Measurements from ENCODE around the gene CACNA1C.

Gene CACNA1C

DNA sequence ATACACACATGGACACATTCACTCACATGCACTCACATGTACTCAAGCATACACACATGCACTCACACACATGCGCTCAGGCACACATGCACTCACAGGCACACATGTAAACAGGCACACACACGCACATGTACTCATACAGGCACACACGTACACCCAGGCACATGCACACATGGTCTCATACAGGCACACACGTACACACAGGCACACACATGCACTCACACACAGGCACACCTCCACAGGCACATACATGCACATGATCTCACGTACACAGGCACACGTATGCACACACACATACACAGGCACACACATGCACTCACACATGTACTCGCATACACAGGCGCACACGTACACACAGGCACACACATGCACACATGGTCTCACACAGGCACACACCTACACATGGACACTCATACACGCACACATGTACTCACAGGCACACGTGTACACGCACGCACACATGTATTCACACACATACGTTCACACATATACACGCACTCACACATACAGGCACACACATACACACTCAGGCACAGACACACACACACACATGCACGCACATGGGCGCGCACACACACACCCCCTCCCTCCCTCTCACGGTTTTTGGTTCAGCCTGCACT is 138.9 kb downstream of the CACNA1C start:
- H3K4me1 ChIP-seq (ENCODE audit: control insufficient read depth, insufficient read depth, low read length): peaks cover 9% of the 10 kb centered on the region
- 79% methylated on average over 19 of the region's 19 CpGs for WGBS, 2 experiments

DNA sequence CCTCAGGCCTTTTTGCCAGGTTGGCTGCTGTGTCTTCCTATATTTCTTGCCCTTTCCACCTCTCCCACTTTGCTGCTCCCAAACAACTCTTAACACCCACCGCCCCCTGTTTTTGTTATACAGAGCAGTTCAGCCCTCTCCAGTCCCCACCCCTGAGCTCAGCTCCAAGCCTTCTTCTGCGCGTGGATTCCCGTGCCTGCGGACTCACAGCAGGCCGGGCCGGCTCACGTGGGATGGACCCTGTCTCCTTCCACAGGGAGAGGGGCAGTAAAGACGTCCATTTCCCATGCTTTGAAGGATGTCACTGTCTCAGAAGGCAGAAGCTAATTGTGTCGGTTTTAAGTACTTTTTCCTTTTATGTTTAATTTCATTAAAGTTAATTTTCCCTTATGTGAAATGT is 139.4 kb downstream of the CACNA1C start:
- WGBS, 2 experiments: 67 to 72% methylated on average over 9 to 10 of the region's 10 CpGs
- Histone ChIP-seq H3K27ac (ENCODE audit: insufficient read depth, low read depth, low read length, poor library complexity, severe bottlenecking) (no peak overlapping the region), H3K4me1 (ENCODE audit: control insufficient read depth, insufficient read depth, low read length) (peaks cover 9% of the 10 kb centered on the region), H3K27me3 (ENCODE audit: control insufficient read depth, insufficient read depth, low read length, poor library complexity, severe bottlenecking) (no peaks in the 10 kb centered on the region), H3K36me3 (ENCODE audit: control insufficient read depth, insufficient read depth, low read length) (no peaks in the 10 kb centered on the region), H3K9me3 (ENCODE audit: control insufficient read depth, low read length) (no peaks in the 10 kb centered on the region), H3K4me3 (ENCODE audit: insufficient read depth, low read depth, low read length) (no peak overlapping the region)

More for the DNA sequence above, 138.9 kb downstream of the CACNA1C start:
- no peaks in the 10 kb centered on the region for H3K36me3 ChIP-seq (ENCODE audit: control insufficient read depth, insufficient read depth, low read length)
- no peaks in the 10 kb centered on the region for H3K27me3 ChIP-seq (ENCODE audit: control insufficient read depth, insufficient read depth, low read length, poor library complexity, severe bottlenecking)
- no peak overlapping the region for H3K27ac ChIP-seq (ENCODE audit: insufficient read depth, low read depth, low read length, poor library complexity, severe bottlenecking)
- no peaks in the 10 kb centered on the region for H3K9me3 ChIP-seq (ENCODE audit: control insufficient read depth, low read length)
- no peak overlapping the region for H3K4me3 ChIP-seq (ENCODE audit: insufficient read depth, low read depth, low read length)

DNA sequence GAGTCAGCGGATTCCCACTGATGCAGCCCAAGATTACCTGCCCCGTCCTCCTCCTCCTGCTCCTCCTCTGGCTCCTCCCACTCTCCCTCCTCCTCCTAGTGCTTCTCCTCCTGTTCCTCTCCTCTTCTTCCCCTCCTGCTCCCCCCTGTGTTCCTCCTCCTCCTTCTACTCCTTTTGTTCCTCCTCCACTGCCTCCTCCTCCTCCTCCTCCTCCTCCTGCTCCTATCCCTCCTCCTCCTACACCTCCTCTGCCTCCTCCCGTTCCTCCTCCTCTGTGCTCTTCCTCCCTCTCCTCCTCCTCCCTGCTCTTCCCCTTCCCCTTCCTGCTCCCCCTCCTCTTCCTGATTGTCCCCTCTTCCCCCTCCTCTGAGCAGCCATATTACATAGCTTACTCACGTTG is 141.3 kb downstream of the CACNA1C start:
- 48 to 51% methylated on average over 4 of the region's 4 CpGs for WGBS, 2 experiments
- peaks cover 15% of the 10 kb centered on the region for H3K4me1 ChIP-seq (ENCODE audit: control insufficient read depth, insufficient read depth, low read length)

DNA sequence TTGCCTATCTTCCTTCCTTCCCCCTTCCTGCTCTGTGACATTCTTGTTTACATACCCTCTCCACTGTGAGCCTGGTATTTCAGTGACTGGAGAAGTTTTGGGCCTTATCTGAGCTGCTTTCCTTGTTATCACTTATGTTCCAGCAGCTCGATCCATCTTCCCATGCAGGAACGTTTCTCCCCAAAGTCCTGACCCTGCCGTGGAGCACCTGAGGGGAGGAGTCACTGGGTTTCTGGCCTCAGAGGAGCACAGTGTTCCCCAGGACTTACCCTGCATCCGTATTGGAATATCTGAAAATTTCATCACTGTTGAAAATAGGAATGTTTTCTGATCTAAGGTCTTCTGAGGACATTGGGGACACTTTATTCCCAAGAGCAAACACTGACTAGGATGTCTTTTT is 141.8 kb downstream of the CACNA1C start:
- 80 to 93% methylated on average over 4 of the region's 4 CpGs for WGBS, 2 experiments
- Histone ChIP-seq H3K9me3 (ENCODE audit: control insufficient read depth, low read length) (no peaks in the 10 kb centered on the region), H3K4me1 (ENCODE audit: control insufficient read depth, insufficient read depth, low read length) (peaks cover 15% of the 10 kb centered on the region), H3K36me3 (ENCODE audit: control insufficient read depth, insufficient read depth, low read length) (no peaks in the 10 kb centered on the region), H3K4me3 (ENCODE audit: insufficient read depth, low read depth, low read length) (no peak overlapping the region), H3K27me3 (ENCODE audit: control insufficient read depth, insufficient read depth, low read length, poor library complexity, severe bottlenecking) (no peaks in the 10 kb centered on the region), H3K27ac (ENCODE audit: insufficient read depth, low read depth, low read length, poor library complexity, severe bottlenecking) (no peak overlapping the region)

More for the DNA sequence above, 141.3 kb downstream of the CACNA1C start:
- Histone ChIP-seq H3K9me3 (ENCODE audit: control insufficient read depth, low read length) (no peaks in the 10 kb centered on the region), H3K27me3 (ENCODE audit: control insufficient read depth, insufficient read depth, low read length, poor library complexity, severe bottlenecking) (no peaks in the 10 kb centered on the region), H3K36me3 (ENCODE audit: control insufficient read depth, insufficient read depth, low read length) (no peaks in the 10 kb centered on the region), H3K27ac (ENCODE audit: insufficient read depth, low read depth, low read length, poor library complexity, severe bottlenecking) (no peak overlapping the region), H3K4me3 (ENCODE audit: insufficient read depth, low read depth, low read length) (no peak overlapping the region)

DNA sequence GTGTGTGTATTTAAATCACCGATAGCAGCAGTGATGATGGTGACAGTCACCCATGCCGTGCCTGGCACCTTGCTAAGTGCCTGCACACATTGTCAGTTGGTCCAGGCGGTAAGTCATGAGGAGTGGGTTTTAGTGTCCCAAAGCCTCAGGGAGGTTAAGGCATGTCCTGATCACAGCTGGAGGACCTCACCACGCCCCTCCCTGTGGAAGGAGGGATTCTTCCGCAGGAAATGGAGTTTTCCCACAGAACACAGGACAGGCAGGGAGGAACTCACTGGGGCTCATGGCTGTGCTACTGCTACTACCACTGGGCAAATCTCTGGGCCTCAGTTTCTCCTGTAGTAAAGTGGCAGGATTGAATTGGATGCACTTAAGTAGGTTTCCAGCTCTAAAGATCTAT is 142.3 kb downstream of the CACNA1C start:
- WGBS, 2 experiments: 70 to 72% methylated on average over 5 of the region's 5 CpGs
- no peaks in the 10 kb centered on the region for H3K9me3 ChIP-seq (ENCODE audit: control insufficient read depth, low read length)

DNA sequence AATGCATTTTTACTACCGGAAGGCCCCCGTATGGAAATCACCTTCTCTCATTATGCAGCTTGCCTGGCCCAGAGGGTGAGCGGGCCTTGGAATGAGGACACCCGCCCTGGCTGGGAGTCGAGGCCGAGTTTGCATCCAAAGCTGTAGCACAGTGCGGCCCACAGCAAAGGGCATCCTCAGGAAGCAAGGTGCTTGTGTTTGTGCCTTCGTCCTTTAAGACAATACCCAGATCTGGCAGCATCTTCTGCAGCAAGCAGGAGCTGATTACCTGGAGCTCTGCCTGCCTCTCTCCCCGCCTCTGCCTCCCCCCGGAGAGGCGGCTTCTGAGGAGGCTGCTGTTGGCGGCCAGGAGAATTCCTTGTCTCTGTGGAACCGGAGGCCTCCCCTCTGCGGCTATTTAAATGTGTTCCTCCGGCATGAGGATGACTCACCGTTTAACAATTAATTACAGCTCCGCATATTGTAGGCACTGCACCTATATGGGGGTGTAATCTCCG is 145.3 kb downstream of the CACNA1C start:
- Histone ChIP-seq H3K9me3 (ENCODE audit: control insufficient read depth, low read length) (no peaks in the 10 kb centered on the region), H3K27ac (ENCODE audit: insufficient read depth, low read depth, low read length, poor library complexity, severe bottlenecking) (no peak overlapping the region), H3K36me3 (ENCODE audit: control insufficient read depth, insufficient read depth, low read length) (no peaks in the 10 kb centered on the region), H3K4me3 (ENCODE audit: insufficient read depth, low read depth, low read length) (no peak overlapping the region), H3K27me3 (ENCODE audit: control insufficient read depth, insufficient read depth, low read length, poor library complexity, severe bottlenecking) (no peaks in the 10 kb centered on the region), H3K4me1 (ENCODE audit: control insufficient read depth, insufficient read depth, low read length) (peaks cover 11% of the 10 kb centered on the region)
- WGBS, 2 experiments: 16 to 22% methylated on average over 18 of the region's 18 CpGs

More for the DNA sequence above, 142.3 kb downstream of the CACNA1C start:
- Histone ChIP-seq H3K36me3 (ENCODE audit: control insufficient read depth, insufficient read depth, low read length) (no peaks in the 10 kb centered on the region), H3K27ac (ENCODE audit: insufficient read depth, low read depth, low read length, poor library complexity, severe bottlenecking) (no peak overlapping the region), H3K4me1 (ENCODE audit: control insufficient read depth, insufficient read depth, low read length) (peaks cover 15% of the 10 kb centered on the region), H3K4me3 (ENCODE audit: insufficient read depth, low read depth, low read length) (no peak overlapping the region), H3K27me3 (ENCODE audit: control insufficient read depth, insufficient read depth, low read length, poor library complexity, severe bottlenecking) (no peaks in the 10 kb centered on the region)

DNA sequence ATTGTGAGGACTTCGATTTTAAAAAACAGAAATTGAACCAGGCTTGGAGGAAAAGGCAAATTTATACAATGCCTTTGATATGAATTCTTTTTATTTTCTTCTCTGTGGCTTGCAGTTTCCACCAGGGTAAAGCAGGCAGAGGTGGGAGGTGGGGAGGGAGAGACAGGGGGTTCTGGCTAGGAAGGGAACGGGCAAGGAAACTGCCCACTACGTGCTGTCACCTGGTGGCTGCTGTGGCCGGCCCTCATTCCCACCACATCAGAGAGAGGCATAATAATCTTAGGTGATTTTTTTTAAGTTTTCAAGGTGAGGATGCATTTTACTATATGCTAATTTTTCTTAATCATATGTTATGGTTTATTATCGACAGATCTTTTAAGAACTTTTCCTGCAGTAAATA is 145.8 kb downstream of the CACNA1C start:
- H3K27ac ChIP-seq (ENCODE audit: insufficient read depth, low read depth, low read length, poor library complexity, severe bottlenecking): no peak overlapping the region

DNA sequence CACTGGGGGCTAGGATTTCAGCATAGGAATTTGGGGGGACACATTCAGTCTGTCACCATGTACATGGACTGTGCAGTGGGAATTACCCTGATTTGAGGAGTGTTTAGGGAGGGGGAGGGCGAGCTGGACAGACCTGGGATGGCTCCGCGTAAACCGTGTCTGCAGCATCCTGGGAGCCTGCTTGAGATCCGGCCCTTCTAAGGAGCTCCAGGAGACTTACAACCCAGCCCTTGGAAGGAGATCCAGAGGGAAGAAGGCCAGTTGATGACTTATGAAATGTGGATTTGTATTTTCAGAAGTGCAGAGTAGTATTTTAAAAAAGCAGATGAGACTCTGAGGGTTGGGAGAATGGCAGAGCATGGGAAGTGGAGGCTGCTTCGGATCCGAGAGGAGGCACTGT is 153.2 kb downstream of the CACNA1C start:
- Histone ChIP-seq H3K27me3 (ENCODE audit: control insufficient read depth, insufficient read depth, low read length, poor library complexity, severe bottlenecking) (no peaks in the 10 kb centered on the region), H3K9me3 (ENCODE audit: control insufficient read depth, low read length) (no peaks in the 10 kb centered on the region), H3K36me3 (ENCODE audit: control insufficient read depth, insufficient read depth, low read length) (no peaks in the 10 kb centered on the region), H3K4me3 (ENCODE audit: insufficient read depth, low read depth, low read length) (no peak overlapping the region), H3K4me1 (ENCODE audit: control insufficient read depth, insufficient read depth, low read length) (no peaks in the 10 kb centered on the region), H3K27ac (ENCODE audit: insufficient read depth, low read depth, low read length, poor library complexity, severe bottlenecking) (no peak overlapping the region)
- 90 to 93% methylated on average over 7 of the region's 7 CpGs for WGBS, 2 experiments

More for the DNA sequence above, 145.8 kb downstream of the CACNA1C start:
- Histone ChIP-seq H3K9me3 (ENCODE audit: control insufficient read depth, low read length) (no peaks in the 10 kb centered on the region), H3K4me3 (ENCODE audit: insufficient read depth, low read depth, low read length) (no peak overlapping the region), H3K27me3 (ENCODE audit: control insufficient read depth, insufficient read depth, low read length, poor library complexity, severe bottlenecking) (no peaks in the 10 kb centered on the region), H3K4me1 (ENCODE audit: control insufficient read depth, insufficient read depth, low read length) (peaks cover 9% of the 10 kb centered on the region), H3K36me3 (ENCODE audit: control insufficient read depth, insufficient read depth, low read length) (no peaks in the 10 kb centered on the region)
- 47 to 60% methylated on average over 5 of the region's 5 CpGs for WGBS, 2 experiments

DNA sequence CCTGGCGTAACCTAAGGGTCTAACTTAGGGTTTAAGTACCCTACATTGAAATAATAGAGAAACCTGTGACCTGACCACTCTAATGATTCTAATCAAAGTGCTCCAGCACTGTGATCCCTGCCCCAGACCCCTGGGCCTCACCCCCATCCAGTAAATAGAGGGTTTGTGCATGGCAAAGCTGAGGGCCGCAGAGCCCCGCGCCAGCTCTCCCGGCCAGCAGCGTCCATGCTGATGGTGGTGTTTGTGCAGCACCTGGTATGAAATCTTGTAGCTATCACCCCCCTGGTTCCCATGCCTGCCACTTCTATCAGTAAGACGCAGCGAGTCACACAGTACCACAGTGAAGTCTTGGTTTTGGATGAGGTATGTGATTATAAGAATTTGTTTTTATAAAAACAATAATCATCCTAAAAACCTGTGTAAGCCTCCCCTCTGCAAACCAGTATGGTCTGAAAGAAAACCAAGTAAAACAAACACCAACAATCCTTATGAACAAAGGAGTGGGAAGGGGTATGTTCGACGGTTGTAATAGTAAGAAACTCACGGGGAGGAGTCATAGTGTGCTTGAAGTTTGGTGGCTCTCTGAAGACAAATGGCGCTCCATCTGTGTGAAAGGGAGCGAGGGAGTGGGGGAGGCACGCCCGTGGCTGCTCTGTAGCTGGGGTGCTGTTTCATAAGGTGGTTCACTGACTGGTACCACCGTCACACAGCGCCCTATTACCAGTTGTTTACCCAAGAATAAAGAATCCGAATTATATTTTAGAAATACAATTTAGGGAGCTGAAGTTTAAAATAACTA is 156.2 kb downstream of the CACNA1C start:
- H3K9me3 ChIP-seq (ENCODE audit: control insufficient read depth, low read length): no peaks in the 10 kb centered on the region
- H3K27me3 ChIP-seq (ENCODE audit: control insufficient read depth, insufficient read depth, low read length, poor library complexity, severe bottlenecking): no peaks in the 10 kb centered on the region
- no peak overlapping the region for H3K4me3 ChIP-seq (ENCODE audit: insufficient read depth, low read depth, low read length)
- H3K4me1 ChIP-seq (ENCODE audit: control insufficient read depth, insufficient read depth, low read length): peaks cover 11% of the 10 kb centered on the region
- no peaks in the 10 kb centered on the region for H3K36me3 ChIP-seq (ENCODE audit: control insufficient read depth, insufficient read depth, low read length)
- WGBS, 2 experiments: 93 to 96% methylated on average over 16 of the region's 18 CpGs
- H3K27ac ChIP-seq (ENCODE audit: insufficient read depth, low read depth, low read length, poor library complexity, severe bottlenecking): no peak overlapping the region

DNA sequence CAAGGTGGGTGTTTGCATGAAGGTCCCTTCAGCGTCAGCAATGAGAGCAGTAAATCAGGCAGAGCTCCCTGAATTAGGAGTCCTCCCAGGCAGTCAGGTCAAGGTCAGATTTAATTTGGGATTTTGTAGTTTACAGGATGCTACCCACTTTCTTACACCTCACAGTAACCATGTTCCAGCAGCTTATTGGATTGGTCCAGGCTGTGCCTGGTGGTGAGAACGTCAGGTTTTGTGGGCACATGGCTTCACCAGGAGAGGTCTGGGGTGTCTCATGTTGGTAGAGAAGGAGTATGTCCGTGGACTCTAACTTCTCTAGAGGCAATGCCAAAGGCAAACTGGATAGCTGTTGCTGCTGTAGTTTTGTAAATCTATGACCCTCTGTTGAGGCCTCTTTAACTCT is 158.3 kb downstream of the CACNA1C start:
- WGBS, 2 experiments: 90 to 92% methylated on average over 3 of the region's 3 CpGs
- Histone ChIP-seq H3K4me3 (ENCODE audit: insufficient read depth, low read depth, low read length) (no peak overlapping the region), H3K9me3 (ENCODE audit: control insufficient read depth, low read length) (no peaks in the 10 kb centered on the region), H3K27ac (ENCODE audit: insufficient read depth, low read depth, low read length, poor library complexity, severe bottlenecking) (no peak overlapping the region), H3K27me3 (ENCODE audit: control insufficient read depth, insufficient read depth, low read length, poor library complexity, severe bottlenecking) (no peaks in the 10 kb centered on the region), H3K4me1 (ENCODE audit: control insufficient read depth, insufficient read depth, low read length) (peaks cover 12% of the 10 kb centered on the region), H3K36me3 (ENCODE audit: control insufficient read depth, insufficient read depth, low read length) (no peaks in the 10 kb centered on the region)
